ENCODE data around the gene RHOT2. TPM values are rescaled to one million over a fixed set of nuclear protein-coding genes. Genes with fewer than 3 reads are reported as not detected.

The RHOT2 gene
- total RNA-seq, 1 experiment from 2014 or later, result 210 TPM

- Histone ChIP-seq H3K79me2 (ENCODE audit: insufficient read depth, low read length) (no peaks in the 10 kb centered on the region), H4K91ac (ENCODE audit: insufficient read length, low read depth, low read length) (no peak overlapping the region), H3K56ac (ENCODE audit: insufficient read length, low read depth, low read length) (no peak overlapping the region), H3K4ac (ENCODE audit: low read depth, low read length) (no peak overlapping the region), H3K23ac (ENCODE audit: insufficient read length, low read depth, low read length) (no peak overlapping the region), H2AFZ (ENCODE audit: low read length) (no peak overlapping the region), H3K27ac (ENCODE audit: insufficient read length, low read depth, low read length) (no peak overlapping the region), H3K4me2 (ENCODE audit: insufficient read depth, insufficient read length, low read length) (no peak overlapping the region), H3K4me1 (ENCODE audit: insufficient read depth, low read length) (no peaks in the 10 kb centered on the region), H2BK12ac (ENCODE audit: insufficient read length, low read depth, low read length) (no peak overlapping the region), H2BK20ac (ENCODE audit: low read depth, low read length, poor library complexity, severe bottlenecking) (no peak overlapping the region), H3K23me2 (ENCODE audit: insufficient read length, low read depth, low read length, poor library complexity, severe bottlenecking) (peaks cover 9% of the 10 kb centered on the region), H3K9me3 (ENCODE audit: control insufficient read depth, low read depth, low read length) (no peaks in the 10 kb centered on the region), H3K9ac (ENCODE audit: extremely low read depth, insufficient read length, low read length) (no peak overlapping the region), H3K18ac (ENCODE audit: insufficient read length, low read depth, low read length) (no peak overlapping the region), H2BK5ac (ENCODE audit: insufficient read length, low read length) (no peak overlapping the region), H2BK120ac (ENCODE audit: low read depth, low read length, poor library complexity, severe bottlenecking) (no peak overlapping the region), H4K5ac (ENCODE audit: insufficient read length, low read depth, low read length) (no peak overlapping the region), H2BK15ac (ENCODE audit: low read depth, low read length) (no peak overlapping the region), H4K8ac (replicated peaks; ENCODE audit: insufficient read length, low read depth, low read length) (no peak overlapping the region), H2AK5ac (ENCODE audit: insufficient read length, low read length) (no peak overlapping the region), H3K79me1 (ENCODE audit: insufficient read depth, low read depth, low read length, poor library complexity, severe bottlenecking) (no peaks in the 10 kb centered on the region), H3T11ph (ENCODE audit: low read length) (no peak overlapping the region), H3K27me3 (ENCODE audit: insufficient read depth, low read length) (no peaks in the 10 kb centered on the region), H4K20me1 (ENCODE audit: control insufficient read depth, insufficient read depth, insufficient read length) (no peaks in the 10 kb centered on the region), H3K14ac (ENCODE audit: insufficient read depth, low read length) (no peak overlapping the region; the same call in 1 of the 2 replicates)
- Mint-ChIP-seq H3K27ac (no peak overlapping the region), H3K36me3 (ENCODE audit: insufficient read depth in 1 of 3, low read depth in 3 of 3) (peaks cover 0 to 5% (median 3%) of the 10 kb centered on the region in 3 experiments; a peak in 1 of 7 replicates), H3K4me1 (peaks cover 8 to 18% of the 10 kb centered on the region in 2 experiments), H3K9me3 (no peaks in the 10 kb centered on the region), H3K4me3 (no peak overlapping the region), H3K27me3 (ENCODE audit: low read depth) (peaks cover 27% of the 10 kb centered on the region)
- WGBS (ENCODE audit: extremely low coverage, insufficient read length, low lambda C conversion rate), result no CpG with 5 or more reads among the region's 24 CpGs
- DNase-seq, result no peak
- no peak for TF ChIP-seq CTCF (conservative IDR thresholded peaks at IDR 0.05)
These were observed 55.1 kb downstream of the RHOT2 start for GRCh38 chr16:722835-723633.

Data from H9 (cell line).